HepG2 (cell line): ENCODE data around the gene IKBKE. TPM values are rescaled to one million over a fixed set of nuclear protein-coding genes. Genes with fewer than 3 reads are reported as not detected.

Source experiments
- ATAC-seq: fragments of 200-7000 bp; cut with Tn5 transposase; 3 replicates; pipeline ENCODE4 v1.9.1; 2020; ENCODE audit warnings: mild to moderate bottlenecking, moderate library complexity
- BruUV-seq: library from RNA; stranded (reverse); fragments of 400-500 nt; replicated peaks from 2 replicates; lab custom pipeline; 2021; lab: Mats Ljungman, UMichigan
- CTCF ChIA-PET: fragments of 300-600 bp; formaldehyde crosslinking; extraction: SDS; loops from one replicate; lab custom pipeline; 2021; ENCODE audit warnings: low total read pairs, inconsistent platforms, low intra/inter-chr PET ratio; lab: Yijun Ruan, JAX
- POLR2A ChIA-PET: fragments of 350-600 bp; sonication (Branson Sonifier 250); formaldehyde crosslinking; loops from one replicate; lab custom pipeline; 2020; ENCODE audit warnings: antibody characterized with exemption, inconsistent platforms; lab: Yijun Ruan, JAX
- DNase-seq: peaks from one replicate; pipeline ENCODE4 v3.0.0-alpha.2; 2015; ENCODE audit warnings: low spot score
- FAIRE-seq: peaks from 3 replicates; lab custom pipeline; 2011; peaks lifted over from hg19 to GRCh38; lab: Jason Lieb, UNC
- H2AFZ ChIP-seq: one replicate; pipeline ENCODE4 v1.6.1; 2011; ENCODE audit warnings: low read length, inconsistent platforms
- H3K27ac ChIP-seq: fragments of 300-600 bp; 3 replicates; pipeline ENCODE4 v1.8.0; 2011; ENCODE audit warnings: mixed run types, mild to moderate bottlenecking, mixed read lengths, low read length, inconsistent platforms; ENCODE audit not compliant: insufficient read depth; ENCODE audit errors: extremely low read length
- H3K27me3 ChIP-seq, 2 experiments: fragments of 200-600 bp in 1 of 2; 2 replicates in 1 of 2; 3 replicates in 1 of 2; pipeline versions ENCODE4 v1.6.0 to v1.8.0; 2011; ENCODE audit warnings: low read length in 2 of 2, mild to moderate bottlenecking in 2 of 2, moderate library complexity in 2 of 2, inconsistent platforms in 1 of 2; ENCODE audit not compliant: insufficient read depth in 2 of 2, control insufficient read depth in 1 of 2
- H3K36me3 ChIP-seq, 2 experiments: fragments of 200-600 bp in 1 of 2; replicated peaks in 1 of 2; 2 replicates in 1 of 2; 3 replicates in 1 of 2; pipeline versions ENCODE4 v1.5.1 to v1.8.0; 2011; ENCODE audit warnings: low read length in 2 of 2, inconsistent platforms in 1 of 2; ENCODE audit not compliant: insufficient read depth in 2 of 2, control insufficient read depth in 1 of 2
- H3K4me1 ChIP-seq: 2 replicates; pipeline ENCODE4 v1.5.1; 2012; ENCODE audit warnings: low read length, inconsistent platforms; ENCODE audit not compliant: insufficient read depth
- H3K4me2 ChIP-seq: 2 replicates; pipeline ENCODE4 v1.6.0; 2011; ENCODE audit warnings: low read depth, low read length, inconsistent platforms
- H3K4me3 ChIP-seq, 3 experiments: fragments of 200-600 bp in 1 of 3; sonication (generic), shearing (Covaris generic) in 1 of 3; replicated peaks in 1 of 3; 2 replicates each; pipeline ENCODE4 v1.5.1; 2011 to 2016; ENCODE audit warnings: low read length in 3 of 3, inconsistent platforms in 2 of 3, low read depth in 2 of 3, mild to moderate bottlenecking in 2 of 3, control low read depth in 1 of 3, mixed read lengths in 1 of 3; ENCODE audit not compliant: insufficient read depth in 1 of 3
- H3K79me2 ChIP-seq: one replicate; pipeline ENCODE4 v1.6.1; 2011; ENCODE audit warnings: low read length, inconsistent platforms; ENCODE audit not compliant: insufficient read depth
- H3K9ac ChIP-seq: 2 replicates; pipeline ENCODE4 v1.6.0; 2011; ENCODE audit warnings: mild to moderate bottlenecking, low read depth, low read length, inconsistent platforms; ENCODE audit not compliant: insufficient read depth
- H3K9me3 ChIP-seq: 2 replicates; pipeline ENCODE4 v1.5.1; 2012; ENCODE audit warnings: mild to moderate bottlenecking, low read length
- H4K20me1 ChIP-seq: 2 replicates; pipeline ENCODE4 v1.6.0; 2011; ENCODE audit warnings: inconsistent platforms, mild to moderate bottlenecking, low read length, moderate library complexity; ENCODE audit not compliant: insufficient read depth
- GPN1 ChIP-seq: sonication (generic); formaldehyde crosslinking; IDR thresholded peaks from 2 replicates; pipeline ENCODE4 v1.5.1; 2020; ENCODE audit warnings: missing genetic modification reagents, borderline replicate concordance
- HOXD1 ChIP-seq: sonication (generic); formaldehyde crosslinking; IDR thresholded peaks from 2 replicates; pipeline ENCODE4 v1.5.0; 2020; ENCODE audit warnings: missing genetic modification reagents
- MED1 ChIP-seq: sonication (generic); formaldehyde crosslinking; IDR thresholded peaks from 2 replicates; pipeline ENCODE4 v1.4.0; 2020; ENCODE audit warnings: missing genetic modification reagents
- NBN ChIP-seq: fragments of 450-650 bp; conservative IDR thresholded peaks from 2 replicates; pipeline ENCODE4 v1.6.1; 2017
- NR1H2 ChIP-seq: sonication (generic); formaldehyde crosslinking; IDR thresholded peaks from 2 replicates; pipeline ENCODE4 v1.8.1; 2022; ENCODE audit warnings: low read depth, missing genetic modification reagents, borderline replicate concordance
- RNF2 ChIP-seq: fragments of 450-650 bp; conservative IDR thresholded peaks from 2 replicates; pipeline ENCODE4 v1.6.1; 2016; ENCODE audit warnings: low read depth
- TAF1 ChIP-seq: sonication (generic); formaldehyde crosslinking; IDR thresholded peaks from 2 replicates; pipeline ENCODE4 v1.4.0; 2020; ENCODE audit warnings: missing genetic modification reagents
- THAP7 ChIP-seq: sonication (generic); formaldehyde crosslinking; IDR thresholded peaks from 2 replicates; pipeline ENCODE4 v1.8.1; 2023; ENCODE audit warnings: mild to moderate bottlenecking, missing genetic modification reagents
- ZBTB7B ChIP-seq: sonication (generic); formaldehyde crosslinking; IDR thresholded peaks from 2 replicates; pipeline ENCODE4 v1.4.0; 2020; ENCODE audit warnings: missing genetic modification reagents
- ZFP36L2 ChIP-seq: sonication (generic); formaldehyde crosslinking; IDR thresholded peaks from 2 replicates; pipeline ENCODE4 v1.4.0; 2020; ENCODE audit warnings: missing genetic modification reagents
- ZNF124 ChIP-seq: sonication (generic); formaldehyde crosslinking; IDR thresholded peaks from 2 replicates; pipeline ENCODE4 v1.4.0; 2020; ENCODE audit warnings: missing genetic modification reagents
- ZNF468 ChIP-seq: sonication (generic); formaldehyde crosslinking; IDR thresholded peaks from 2 replicates; pipeline ENCODE4 v1.8.0; 2022; ENCODE audit warnings: mild to moderate bottlenecking, moderate library complexity, missing genetic modification reagents
- WGBS: methylation state at CpG from one replicate; pipeline ENCODE4 v1.1.6; 2017; ENCODE audit warnings: low lambda C conversion rate; 5-methylcytosine and 5-hydroxymethylcytosine counted together
- in situ Hi-C: cut with HindIII; loops from 2 replicates; pipeline ENCODE4 v1.10.0; 2017; ENCODE audit warnings: low pct_unique_long_range_greater_than_20kb; ENCODE audit not compliant: extremely low pct_ligation_motif_present
- intact Hi-C: fragments of 100-400 bp; cut with micrococcal nuclease; formaldehyde crosslinking; loops from one replicate; pipeline ENCODE4 v1.10.0; 2022; ENCODE audit not compliant: unreplicated experiment
- polyA plus RNA-seq, 8 experiments: library from polyadenylated mRNA; depleted of rRNA in 3 of 8; stranded (reverse) in 7 of 8; unstranded in 1 of 8; fragments of >200 nt; fragmentation: Illumina TruSeq in 4 of 8; extraction: Trizol in 4 of 8; gene quantifications; 2 replicates each; pipeline versions ENCODE4 v1.2.1 to v1.2.3, GENCODE V29; 2011 to 2016; ENCODE audit warnings: low read depth in 4 of 8, missing spikeins in 1 of 8, mixed read lengths in 1 of 8; ENCODE audit not compliant: insufficient read depth in 1 of 8
- total RNA-seq, 5 experiments: library from RNA; depleted of rRNA; stranded (reverse); fragments of >200 nt; fragmentation: Illumina TruSeq; extraction: Trizol; gene quantifications; 2 replicates each; pipeline ENCODE4 v1.2.3, GENCODE V29; 2016; ENCODE audit warnings: low read depth in 1 of 5

IKBKE gene
- total and polyA plus RNA-seq, 2 of the 13 experiments (the other 11 are each of a cell fraction or from before 2014, with no cell fraction given) = 4.5 to 5.8 TPM

- 97% methylated on average over 12 of the region's 12 CpGs for WGBS
- peaks cover 22 to 72% of the 10 kb centered on the region in 2 experiments; a peak in 4 of 5 replicates for H3K36me3 ChIP-seq
- H2AFZ ChIP-seq = no peak overlapping the region
- BruUV-seq = no TSS peak
- no peak overlapping the region for H3K4me3 ChIP-seq
- no peak overlapping the region for H3K9ac ChIP-seq
- H3K27ac ChIP-seq = no peak overlapping the region
- ChIA-PET POLR2A (no interaction called here), CTCF (no interaction called here)
- H4K20me1 ChIP-seq = no peaks in the 10 kb centered on the region
- H3K9me3 ChIP-seq = no peaks in the 10 kb centered on the region
- no peaks in the 10 kb centered on the region for H3K79me2 ChIP-seq
- FAIRE-seq = no peak
- in situ Hi-C loops = no loop called here
- intact Hi-C loops = no loop called here
- H3K4me1 ChIP-seq = peaks cover 17% of the 10 kb centered on the region
- H3K4me2 ChIP-seq = no peak overlapping the region
- no peak for DNase-seq
- no peaks in the 10 kb centered on the region for H3K27me3 ChIP-seq
- no peak for TF ChIP-seq TAF1 (CRISPR knock-in tag)
- no peak for TF ChIP-seq GPN1 (CRISPR knock-in tag)
- TF ChIP-seq ZNF124 (CRISPR knock-in tag) = no peak
- TF ChIP-seq NR1H2 (CRISPR knock-in tag) = no peak
- no peak for TF ChIP-seq HOXD1 (CRISPR knock-in tag)
- TF ChIP-seq MED1 = no peak
- TF ChIP-seq ZNF468 = no peak
- TF ChIP-seq NBN = no peak
- no peak for TF ChIP-seq RNF2
- no peak for TF ChIP-seq THAP7 (CRISPR knock-in tag)
- TF ChIP-seq ZBTB7B (CRISPR knock-in tag) = no peak
- no peak for TF ChIP-seq ZFP36L2
- TF ChIP-seq, all 625 proteins: peak for 0
- no peak for ATAC-seq
Measured at GRCh38 chr1:206450281-206450680, 20.0 kb upstream of the IKBKE start.
